Endothelial cell of umbilical vein (primary cell): Measurements from ENCODE around the gene FCN2. TPM values are rescaled to one million over a fixed set of nuclear protein-coding genes. Genes with fewer than 3 reads are reported as not detected.

Source experiments
- BruUV-seq: library from RNA; stranded (reverse); fragments of 400-500 nt; replicated peaks from 2 replicates; lab custom pipeline; 2021; lab: Mats Ljungman, UMichigan
- CTCF ChIA-PET: fragments of 300-600, 350-600 bp; sonication (Branson Sonifier 250); formaldehyde crosslinking; loops from one replicate; lab custom pipeline; 2021; ENCODE audit warnings: antibody characterized with exemption, inconsistent platforms; lab: Charles Lee
- POLR2A ChIA-PET: fragments of 300-600, 350-600 bp; sonication (Branson Sonifier 250); formaldehyde crosslinking; loops from one replicate; lab custom pipeline; 2021; ENCODE audit warnings: antibody characterized with exemption, inconsistent platforms; lab: Charles Lee
- DNase-seq: peaks from one replicate; pipeline ENCODE4 v3.0.0-alpha.2; 2011; ENCODE audit warnings: low read depth, low spot score
- FAIRE-seq: peaks from 2 replicates; lab custom pipeline; 2011; peaks lifted over from hg19 to GRCh38; lab: Jason Lieb, UNC
- H2AFZ ChIP-seq: 2 replicates; pipeline ENCODE4 v1.6.0; 2012; ENCODE audit warnings: low read depth, low read length, control low read depth, inconsistent platforms
- H3K27ac ChIP-seq: 2 replicates; pipeline ENCODE4 v1.5.1; 2011; ENCODE audit warnings: low read depth, mild to moderate bottlenecking, control low read depth, low read length, moderate library complexity; ENCODE audit not compliant: insufficient read depth
- H3K27me3 ChIP-seq, 2 experiments: 2 replicates each; pipeline versions ENCODE4 v1.6.0 to v1.6.1; 2011; ENCODE audit warnings: low read length in 2 of 2, mixed read lengths in 1 of 2; ENCODE audit not compliant: control insufficient read depth in 2 of 2, insufficient read depth in 2 of 2
- H3K36me3 ChIP-seq, 2 experiments: 2 replicates in 1 of 2; 3 replicates in 1 of 2; pipeline ENCODE4 v1.5.1; 2011; ENCODE audit warnings: low read length in 2 of 2, mild to moderate bottlenecking in 1 of 2, moderate library complexity in 1 of 2; ENCODE audit not compliant: control insufficient read depth in 2 of 2, insufficient read depth in 2 of 2; ENCODE audit errors: extremely low read depth in 1 of 2
- H3K4me1 ChIP-seq: 3 replicates; pipeline ENCODE4 v1.5.1; 2011; ENCODE audit warnings: mild to moderate bottlenecking, low read length; ENCODE audit not compliant: control insufficient read depth, insufficient read depth; ENCODE audit errors: extremely low read depth
- H3K4me2 ChIP-seq: 2 replicates; pipeline ENCODE4 v1.6.1; 2011; ENCODE audit warnings: low read length, control low read depth, mixed read lengths; ENCODE audit not compliant: insufficient read depth
- H3K4me3 ChIP-seq, 3 experiments: fragments of 200-600 bp in 1 of 3; sonication (generic), shearing (Covaris generic) in 1 of 3; replicated peaks in 1 of 3; 2 replicates each; pipeline ENCODE4 v1.5.1; 2011 to 2016; ENCODE audit warnings: control low read depth in 3 of 3, low read length in 3 of 3, mild to moderate bottlenecking in 2 of 3, inconsistent platforms in 1 of 3, low read depth in 1 of 3, moderate library complexity in 1 of 3; ENCODE audit not compliant: insufficient read depth in 1 of 3
- H3K79me2 ChIP-seq: 2 replicates; pipeline ENCODE4 v1.6.0; 2012; ENCODE audit warnings: low read length, inconsistent platforms; ENCODE audit not compliant: control insufficient read depth, insufficient read depth
- H3K9ac ChIP-seq: replicated peaks from 2 replicates; pipeline ENCODE3; 2011; ENCODE audit warnings: low read length, control low read depth; ENCODE audit not compliant: insufficient read depth; ENCODE audit errors: extremely low read depth
- H3K9me1 ChIP-seq: replicated peaks from 3 replicates; pipeline ENCODE4 v1.6.0; 2011; ENCODE audit warnings: mild to moderate bottlenecking, low read length; ENCODE audit not compliant: control insufficient read depth, insufficient read depth; ENCODE audit errors: extremely low read depth
- H3K9me3 ChIP-seq: replicated peaks from 2 replicates; pipeline ENCODE4 v1.5.1; 2012; ENCODE audit warnings: low read length, inconsistent platforms; ENCODE audit not compliant: control insufficient read depth, insufficient read depth
- H4K20me1 ChIP-seq: replicated peaks from 2 replicates; pipeline ENCODE3; 2011; ENCODE audit warnings: mild to moderate bottlenecking, low read length; ENCODE audit not compliant: control insufficient read depth, insufficient read depth; ENCODE audit errors: extremely low read depth
- EZH2 ChIP-seq: IDR thresholded peaks from 2 replicates; pipeline ENCODE4 v1.6.1; 2012; ENCODE audit warnings: borderline replicate concordance, low read depth, mild to moderate bottlenecking, moderate library complexity, low read length, inconsistent platforms; ENCODE audit not compliant: severe bottlenecking
- FOS ChIP-seq: IDR thresholded peaks from 2 replicates; pipeline ENCODE4 v1.6.1; 2011; ENCODE audit warnings: mild to moderate bottlenecking, low read length, moderate library complexity, borderline replicate concordance; ENCODE audit not compliant: insufficient read depth
- GATA2 ChIP-seq: IDR thresholded peaks from 2 replicates; pipeline ENCODE4 v1.7.0; 2011; ENCODE audit warnings: low read depth, mild to moderate bottlenecking, moderate library complexity, mixed read lengths, low read length; ENCODE audit not compliant: insufficient read length, insufficient read depth
- JUN ChIP-seq: IDR thresholded peaks from 2 replicates; pipeline ENCODE4 v1.6.1; 2011; ENCODE audit warnings: borderline replicate concordance, low read depth; ENCODE audit not compliant: insufficient read length, insufficient read depth
- MAX ChIP-seq: IDR thresholded peaks from 2 replicates; pipeline ENCODE4 v1.6.1; 2011; ENCODE audit not compliant: insufficient read depth, insufficient read length
- MYC ChIP-seq: IDR thresholded peaks from one replicate; pipeline ENCODE4 v1.6.1; 2011; ENCODE audit warnings: mild to moderate bottlenecking, low read depth, low read length
- POLR2A ChIP-seq: IDR thresholded peaks from 2 replicates; pipeline ENCODE4 v1.6.1; 2012; ENCODE audit warnings: low read depth, mild to moderate bottlenecking, control low read depth, low read length
- POLR2AphosphoS5 ChIP-seq: IDR thresholded peaks from 2 replicates; pipeline ENCODE4 v1.6.1; 2012; ENCODE audit warnings: low read depth, mild to moderate bottlenecking, control low read depth, low read length, moderate library complexity; ENCODE audit not compliant: insufficient read depth
- dilution Hi-C: fragments of 300-500 bp; cut with MboI; formaldehyde crosslinking; loops from one replicate; pipeline ENCODE4 v1.15.0; 2019; ENCODE audit warnings: low sequenced_read_pairs; ENCODE audit not compliant: extremely low pct_ligation_motif_present
- intact Hi-C: fragments of 100-400 bp; cut with micrococcal nuclease; formaldehyde crosslinking; loops from one replicate; pipeline ENCODE4 v1.10.0; 2022
- polyA plus RNA-seq, 4 experiments: library from polyadenylated mRNA; depleted of rRNA in 3 of 4; stranded (reverse) in 3 of 4; unstranded in 1 of 4; fragments of >200 nt; gene quantifications; 2 replicates each; pipeline versions ENCODE4 v1.2.1 to v1.2.3, GENCODE V29; 2011 to 2012; ENCODE audit warnings: missing spikeins in 1 of 4
- total RNA-seq: library from RNA; stranded (reverse); gene quantifications from 2 replicates; pipeline ENCODE4 v1.2.3, GENCODE V29; 2021
- TF ChIP-seq, protein P1 (sequence below), 2 donors: IDR thresholded peaks; 1 replicate in 1 of 2; 2 replicates in 1 of 2; pipeline ENCODE4 v1.5.1; 2011; ENCODE audit warnings: low read length in 2 of 2, mild to moderate bottlenecking in 2 of 2, moderate library complexity in 2 of 2, control low read depth in 1 of 2, inconsistent platforms in 1 of 2, low read depth in 1 of 2; ENCODE audit not compliant: insufficient read depth in 1 of 2; ENCODE audit errors: extremely low read depth in 1 of 2

The FCN2 gene
- total and polyA plus RNA-seq, 2 donors (not counting 3 experiments of a cell fraction or from before 2014, with no cell fraction given) = not detected

DNA sequence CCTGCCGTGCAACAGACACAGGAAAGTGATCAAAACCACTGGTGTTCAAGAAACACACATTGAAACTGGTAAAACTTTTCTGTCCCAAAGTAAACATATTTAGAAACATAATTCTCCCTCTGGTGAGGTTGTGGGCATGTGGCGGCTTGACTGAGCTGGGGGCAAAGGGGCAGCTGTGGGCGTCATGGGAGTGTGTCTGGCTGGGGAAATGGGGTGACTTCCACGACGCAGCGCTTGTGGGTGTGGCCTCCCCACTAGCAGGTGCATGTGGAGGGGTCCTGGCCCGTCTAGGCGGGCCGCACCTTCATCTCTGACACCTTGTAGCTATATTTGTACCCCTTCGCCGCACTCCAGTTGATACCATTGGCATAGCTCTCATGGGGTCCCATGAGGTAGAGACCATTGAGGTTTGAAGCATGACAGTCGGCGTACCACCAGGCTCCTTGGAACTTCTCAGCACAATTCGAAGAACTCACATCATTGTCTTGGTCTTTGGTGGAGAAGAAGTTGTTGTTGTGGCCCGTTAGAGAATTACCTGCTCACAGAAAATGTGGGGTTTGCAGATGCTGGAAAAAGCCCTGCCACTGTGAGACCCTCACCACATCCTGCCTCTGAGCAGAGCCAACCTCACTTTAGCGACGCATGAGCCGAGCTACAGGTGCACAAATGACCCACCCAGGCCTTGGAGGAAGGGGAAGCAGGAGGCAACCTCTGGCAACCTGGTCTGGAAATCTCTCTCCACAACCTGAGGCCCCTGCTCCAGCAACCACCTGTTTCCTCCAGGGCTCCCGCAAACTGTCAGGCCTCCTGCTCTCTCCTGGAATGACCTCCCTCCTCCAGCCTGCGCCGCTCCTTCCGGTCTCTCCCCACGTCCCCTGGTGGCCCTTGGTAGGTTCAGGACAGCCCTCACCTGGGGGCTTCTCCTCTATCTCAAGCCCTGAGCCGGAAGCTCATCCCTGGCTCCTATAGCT lies 29.2 kb downstream of the FCN2 start:
- TF ChIP-seq EZH2 (no peak), POLR2A (no peak)
- H3K27ac ChIP-seq = no peak overlapping the region
- FAIRE-seq (no peak), DNase-seq (no peak)
- no peak overlapping the region for H2AFZ ChIP-seq
- no peaks in the 10 kb centered on the region for H3K4me1 ChIP-seq
- dilution Hi-C loops = no loop called here
- intact Hi-C loops = no loop called here
- H3K9ac ChIP-seq = no peak overlapping the region
- H3K36me3 ChIP-seq = no peaks in the 10 kb centered on the region
- H3K9me3 ChIP-seq = no peaks in the 10 kb centered on the region
- ChIA-PET POLR2A (no interaction called here), CTCF (interaction anchor here (1.0 kb wide), 1 partner anchor 12 kb away, joined by 3 read pairs; no protein-coding TSS in a partner anchor)
- no peaks in the 10 kb centered on the region for H3K79me2 ChIP-seq
- no peak overlapping the region for H3K4me3 ChIP-seq
- no peaks in the 10 kb centered on the region for H3K9me1 ChIP-seq
- H4K20me1 ChIP-seq = no peaks in the 10 kb centered on the region
- H3K4me2 ChIP-seq = no peak overlapping the region
- no TSS peak for BruUV-seq
- no peaks in the 10 kb centered on the region for H3K27me3 ChIP-seq

DNA sequence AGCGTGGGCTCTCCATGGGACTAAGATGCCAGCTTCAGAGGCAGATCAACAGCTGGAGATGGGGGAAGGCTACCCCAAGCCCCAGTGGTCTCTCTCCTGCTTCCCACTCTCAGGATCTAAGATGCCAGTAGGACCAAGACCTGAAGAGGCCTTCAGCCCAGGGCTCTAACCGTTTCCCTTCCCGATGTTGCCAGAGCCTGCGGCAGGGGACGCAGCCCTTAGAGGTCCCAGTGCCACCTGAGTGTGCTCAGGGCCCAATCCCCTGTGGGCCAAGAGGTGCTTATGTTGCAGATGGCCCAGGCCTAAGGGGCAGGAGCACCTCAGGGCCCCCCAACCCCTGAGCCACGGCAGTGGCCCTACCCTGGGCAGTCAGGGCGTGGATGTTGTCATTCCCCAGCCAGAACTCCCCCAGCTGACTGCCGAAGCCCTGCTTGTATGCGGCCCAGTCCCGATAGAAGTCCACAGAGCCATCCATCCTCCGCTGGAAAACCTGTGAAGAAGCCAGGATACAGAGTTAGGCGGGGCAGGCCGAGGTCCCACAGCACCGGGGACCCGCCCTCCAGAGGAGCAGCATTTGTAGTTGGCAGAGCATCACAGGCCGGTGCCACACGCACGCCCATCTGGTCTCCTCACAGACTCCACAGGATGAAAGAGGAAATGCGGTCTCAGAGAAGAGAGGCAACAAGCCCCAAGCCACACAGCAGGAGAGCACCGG lies 31.7 kb downstream of the FCN2 start:
- Histone ChIP-seq H3K79me2 (no peaks in the 10 kb centered on the region), H2AFZ (no peak overlapping the region), H3K9ac (no peak overlapping the region), H3K27ac (no peak overlapping the region), H3K9me3 (no peaks in the 10 kb centered on the region), H3K4me1 (no peaks in the 10 kb centered on the region), H3K4me3 (no peak overlapping the region), H3K9me1 (no peaks in the 10 kb centered on the region), H3K27me3 (no peaks in the 10 kb centered on the region), H3K4me2 (no peak overlapping the region), H3K36me3 (no peaks in the 10 kb centered on the region), H4K20me1 (no peaks in the 10 kb centered on the region)
- DNase-seq (no peak), FAIRE-seq (no peak)
- dilution Hi-C loops (no loop called here), intact Hi-C loops (no loop called here)
- no TSS peak for BruUV-seq
- CTCF ChIA-PET = no interaction called here
- POLR2A ChIA-PET = no interaction called here
- no peak for TF ChIP-seq JUN
- TF ChIP-seq GATA2 = no peak
- no peak for TF ChIP-seq FOS
- TF ChIP-seq, protein P1, sequence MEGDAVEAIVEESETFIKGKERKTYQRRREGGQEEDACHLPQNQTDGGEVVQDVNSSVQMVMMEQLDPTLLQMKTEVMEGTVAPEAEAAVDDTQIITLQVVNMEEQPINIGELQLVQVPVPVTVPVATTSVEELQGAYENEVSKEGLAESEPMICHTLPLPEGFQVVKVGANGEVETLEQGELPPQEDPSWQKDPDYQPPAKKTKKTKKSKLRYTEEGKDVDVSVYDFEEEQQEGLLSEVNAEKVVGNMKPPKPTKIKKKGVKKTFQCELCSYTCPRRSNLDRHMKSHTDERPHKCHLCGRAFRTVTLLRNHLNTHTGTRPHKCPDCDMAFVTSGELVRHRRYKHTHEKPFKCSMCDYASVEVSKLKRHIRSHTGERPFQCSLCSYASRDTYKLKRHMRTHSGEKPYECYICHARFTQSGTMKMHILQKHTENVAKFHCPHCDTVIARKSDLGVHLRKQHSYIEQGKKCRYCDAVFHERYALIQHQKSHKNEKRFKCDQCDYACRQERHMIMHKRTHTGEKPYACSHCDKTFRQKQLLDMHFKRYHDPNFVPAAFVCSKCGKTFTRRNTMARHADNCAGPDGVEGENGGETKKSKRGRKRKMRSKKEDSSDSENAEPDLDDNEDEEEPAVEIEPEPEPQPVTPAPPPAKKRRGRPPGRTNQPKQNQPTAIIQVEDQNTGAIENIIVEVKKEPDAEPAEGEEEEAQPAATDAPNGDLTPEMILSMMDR (IDR thresholded peaks at IDR 0.05; ENCODE audit: extremely low read depth in 1 of 2, insufficient read depth in 1 of 2, low read depth in 1 of 2, low read length in 2 of 2) = no peak
- TF ChIP-seq MAX = no peak
- no peak for TF ChIP-seq POLR2AphosphoS5
- no peak for TF ChIP-seq MYC
- TF ChIP-seq POLR2A = no peak
- no peak for TF ChIP-seq EZH2
